CD8-positive, alpha-beta memory T cell (primary cell): ENCODE data around the gene PDZD2. TPM values are rescaled to one million over a fixed set of nuclear protein-coding genes. Genes with fewer than 3 reads are reported as not detected.

Experiments
- CTCF ChIA-PET: fragments of 350-600 bp; sonication (Branson Sonifier 250); formaldehyde crosslinking; loops from one replicate; lab custom pipeline; 2021; ENCODE audit warnings: antibody characterized with exemption; lab: Charles Lee
- POLR2A ChIA-PET: fragments of 350-600 bp; sonication (Branson Sonifier 250); formaldehyde crosslinking; loops from one replicate; lab custom pipeline; 2021; ENCODE audit warnings: antibody characterized with exemption; lab: Charles Lee
- DNase-seq, 5 donors: peaks; one replicate each; pipeline versions ENCODE4 v3.0.0 to v3.0.0-alpha.2; 2020 to 2022; ENCODE audit warnings: mixed read lengths in 1 of 5
- H3K27ac ChIP-seq: one replicate; pipeline ENCODE4 v1.7.0; 2013; ENCODE audit warnings: low read depth, mild to moderate bottlenecking, low read length, moderate library complexity
- H3K27me3 ChIP-seq: 2 replicates; pipeline ENCODE4 v1.7.0; 2013; ENCODE audit warnings: low read length, mild to moderate bottlenecking; ENCODE audit not compliant: insufficient read depth, poor library complexity, severe bottlenecking
- H3K36me3 ChIP-seq: 2 replicates; pipeline ENCODE4 v1.7.0; 2013; ENCODE audit warnings: mild to moderate bottlenecking, low read length, moderate library complexity; ENCODE audit not compliant: insufficient read depth
- H3K4me1 ChIP-seq: 2 replicates; pipeline ENCODE4 v1.7.0; 2013; ENCODE audit warnings: mild to moderate bottlenecking, low read length, moderate library complexity; ENCODE audit not compliant: insufficient read depth
- H3K4me3 ChIP-seq: 2 replicates; pipeline ENCODE4 v1.7.0; 2013; ENCODE audit warnings: mild to moderate bottlenecking, low read length
- H3K9me3 ChIP-seq: 2 replicates; pipeline ENCODE4 v1.7.0; 2013; ENCODE audit warnings: mild to moderate bottlenecking, low read length
- H3K27ac Mint-ChIP-seq, 8 donors: one replicate each; pipeline ENCODE4 v1.8.0; 2020 to 2021; ENCODE audit warnings: mixed read lengths in 8 of 8, mild to moderate bottlenecking in 6 of 8, inconsistent platforms in 3 of 8, moderate library complexity in 3 of 8
- H3K27me3 Mint-ChIP-seq, 2 donors: one replicate each; pipeline ENCODE4 v1.8.0; 2020 to 2021; ENCODE audit warnings: mixed read lengths in 2 of 2, mild to moderate bottlenecking in 1 of 2, moderate library complexity in 1 of 2
- H3K36me3 Mint-ChIP-seq, 3 donors: one replicate each; pipeline ENCODE4 v1.8.0; 2020 to 2021; ENCODE audit warnings: mixed read lengths in 3 of 3, inconsistent platforms in 1 of 3, mild to moderate bottlenecking in 1 of 3
- H3K4me1 Mint-ChIP-seq, 3 donors: one replicate each; pipeline ENCODE4 v1.8.0; 2020 to 2021; ENCODE audit warnings: mixed read lengths in 3 of 3, inconsistent platforms in 1 of 3, mild to moderate bottlenecking in 1 of 3
- H3K4me3 Mint-ChIP-seq, 7 donors: one replicate each; pipeline ENCODE4 v1.8.0; 2020 to 2021; ENCODE audit warnings: mixed read lengths in 7 of 7, mild to moderate bottlenecking in 6 of 7, moderate library complexity in 4 of 7, inconsistent platforms in 2 of 7
- H3K9me3 Mint-ChIP-seq, 5 donors: one replicate each; pipeline ENCODE4 v1.8.0; 2020 to 2022; ENCODE audit warnings: mixed read lengths in 5 of 5, mild to moderate bottlenecking in 3 of 5, moderate library complexity in 2 of 5, inconsistent platforms in 1 of 5
- polyA plus RNA-seq: library from polyadenylated mRNA; unstranded; fragments of 300-500 nt; fragmentation: Illumina TruSeq; gene quantifications from one replicate; pipeline ENCODE4 v1.2.3, GENCODE V29; 2021
- total RNA-seq, 2 experiments: library from RNA; stranded (reverse); gene quantifications; one replicate each; pipeline ENCODE4 v1.2.3, GENCODE V29; 2021

Gene PDZD2
- total and polyA plus RNA-seq, 3 experiments from 2014 or later, result 0.15 to 0.40 (median 0.27) TPM

DNA sequence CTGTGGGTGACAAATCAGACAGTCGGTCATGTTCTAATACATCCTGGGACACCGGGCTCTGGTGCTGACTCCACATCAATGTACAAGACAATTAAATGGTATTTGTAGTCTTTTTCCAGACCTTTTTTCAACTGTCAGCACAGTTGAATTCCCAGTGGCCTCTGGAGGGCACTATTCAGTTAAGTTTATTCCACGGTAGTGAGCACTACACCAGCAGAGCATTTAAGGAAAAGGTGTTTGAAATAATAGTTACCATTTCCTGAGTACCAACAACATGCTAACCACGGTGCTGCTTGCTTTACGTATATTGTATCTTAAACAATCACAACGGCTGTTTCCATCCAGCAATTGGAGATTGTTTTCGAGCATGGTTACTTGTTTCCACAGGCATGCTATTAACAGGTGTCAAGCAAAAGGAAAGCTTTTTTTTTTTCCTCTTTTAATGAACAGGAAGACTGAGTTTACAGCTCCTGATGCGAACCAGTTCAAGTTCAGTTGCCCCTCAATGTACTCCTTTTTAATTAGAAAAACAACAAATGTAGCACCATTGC is 186.7 kb downstream of the PDZD2 start:
- DNase-seq, result peak in 1 of 5 donors; percentile 55
- H3K9me3 Mint-ChIP-seq, result peaks cover 4 to 16% (median 12%) of the 10 kb centered on the region in 5 donors

DNA sequence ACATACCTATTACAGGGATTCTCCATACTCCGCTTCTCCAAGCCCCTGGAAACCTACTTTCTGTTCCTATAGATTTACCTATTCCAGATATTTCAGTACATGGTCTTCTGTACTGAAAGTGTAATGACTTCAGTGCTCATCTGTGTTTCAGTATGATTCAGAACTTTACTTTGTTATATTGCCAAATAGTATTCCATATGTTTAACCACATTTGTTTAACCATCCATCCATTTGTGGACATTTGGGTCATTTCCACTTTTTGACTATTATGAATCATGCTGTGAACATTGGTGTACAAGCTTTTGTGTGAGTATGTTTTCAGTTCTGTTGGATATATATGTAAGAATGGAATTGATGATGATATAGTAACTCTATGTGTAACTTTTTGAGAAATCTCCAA is 188.9 kb downstream of the PDZD2 start:
- Histone ChIP-seq H3K9me3 (no peaks in the 10 kb centered on the region), H3K4me1 (no peaks in the 10 kb centered on the region), H3K36me3 (no peaks in the 10 kb centered on the region), H3K27ac (no peak overlapping the region), H3K4me3 (no peak overlapping the region), H3K27me3 (no peaks in the 10 kb centered on the region)
- Mint-ChIP-seq H3K27ac (no peak overlapping the region), H3K4me1 (peaks cover 0 to 2% (median 0%) of the 10 kb centered on the region in 3 donors), H3K9me3 (peaks cover 4 to 16% (median 13%) of the 10 kb centered on the region in 5 donors), H3K36me3 (no peaks in the 10 kb centered on the region), H3K27me3 (peaks cover 4 to 35% of the 10 kb centered on the region in 2 donors), H3K4me3 (no peak overlapping the region)
- ChIA-PET CTCF (no interaction called here), POLR2A (no interaction called here)
- DNase-seq, result no peak

More for the DNA sequence above, 186.7 kb downstream of the PDZD2 start:
- ChIA-PET CTCF (interaction anchor here (1.2 kb wide), 1 partner anchor 10 kb away, joined by 3 read pairs; no protein-coding TSS in a partner anchor), POLR2A (no interaction called here)
- no peak overlapping the region for H3K4me3 ChIP-seq
- H3K36me3 ChIP-seq, result no peaks in the 10 kb centered on the region
- no peak overlapping the region for H3K27ac ChIP-seq
- no peaks in the 10 kb centered on the region for H3K4me1 ChIP-seq
- no peaks in the 10 kb centered on the region for H3K9me3 ChIP-seq
- H3K27ac Mint-ChIP-seq, result no peak overlapping the region
- no peaks in the 10 kb centered on the region for H3K27me3 ChIP-seq
- H3K36me3 Mint-ChIP-seq, result no peaks in the 10 kb centered on the region
- H3K4me1 Mint-ChIP-seq, result peaks cover 0 to 2% (median 0%) of the 10 kb centered on the region in 3 donors
- H3K4me3 Mint-ChIP-seq, result no peak overlapping the region
- H3K27me3 Mint-ChIP-seq, result peaks cover 4 to 27% of the 10 kb centered on the region in 2 donors

DNA sequence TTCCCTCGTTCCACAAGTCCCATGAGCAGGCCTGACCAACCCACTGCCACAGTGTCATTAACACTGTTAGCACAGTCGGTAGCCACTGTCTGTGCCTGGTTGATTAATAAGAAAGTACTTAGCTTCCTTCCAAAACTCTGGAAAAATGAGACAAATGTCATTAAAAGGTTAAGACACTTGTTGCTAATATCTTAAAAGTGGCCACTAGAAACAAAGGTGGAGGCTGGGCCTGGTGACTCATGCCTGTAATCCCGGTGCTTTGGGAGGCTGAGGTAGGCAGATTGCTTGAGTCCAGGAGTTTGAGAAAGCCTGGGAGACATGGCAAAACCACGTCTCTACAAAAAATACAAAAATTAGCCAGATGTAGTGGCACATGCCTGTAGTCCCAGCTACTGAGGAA is 194.0 kb downstream of the PDZD2 start:
- Mint-ChIP-seq H3K4me1 (no peaks in the 10 kb centered on the region), H3K36me3 (no peaks in the 10 kb centered on the region), H3K27me3 (peaks cover 4 to 14% of the 10 kb centered on the region in 2 donors), H3K4me3 (no peak overlapping the region), H3K27ac (no peak overlapping the region), H3K9me3 (peaks cover 4 to 12% (median 11%) of the 10 kb centered on the region in 5 donors)
- ChIA-PET CTCF (no interaction called here), POLR2A (no interaction called here)
- Histone ChIP-seq H3K36me3 (no peaks in the 10 kb centered on the region), H3K9me3 (no peaks in the 10 kb centered on the region), H3K4me1 (no peaks in the 10 kb centered on the region), H3K27me3 (no peaks in the 10 kb centered on the region), H3K27ac (no peak overlapping the region), H3K4me3 (no peak overlapping the region)
- no peak for DNase-seq

DNA sequence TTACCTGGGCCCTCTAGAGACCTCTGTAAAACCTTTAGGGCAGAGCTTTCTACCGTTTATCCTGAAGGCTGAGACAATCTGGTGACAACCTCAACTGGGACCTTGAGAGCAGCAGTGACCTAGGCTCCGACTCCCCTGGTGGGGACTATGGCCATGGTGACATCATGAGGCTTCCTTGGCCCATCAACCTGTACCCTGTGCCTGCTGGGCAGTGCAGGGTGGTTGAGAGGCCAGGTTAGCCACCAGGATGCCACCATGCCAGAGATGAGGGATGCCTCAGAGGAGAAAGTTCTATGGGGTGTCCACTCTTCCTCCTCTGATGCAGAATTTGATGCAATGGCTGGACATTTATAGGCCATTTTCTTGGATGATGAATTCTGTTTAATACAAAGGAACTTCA is 194.8 kb downstream of the PDZD2 start:
- Mint-ChIP-seq H3K4me3 (no peak overlapping the region), H3K9me3 (peaks cover 0 to 7% (median 5%) of the 10 kb centered on the region in 5 donors), H3K27me3 (peaks cover 4 to 10% of the 10 kb centered on the region in 2 donors), H3K27ac (no peak overlapping the region), H3K4me1 (no peaks in the 10 kb centered on the region), H3K36me3 (no peaks in the 10 kb centered on the region)
- ChIA-PET POLR2A (no interaction called here), CTCF (no interaction called here)
- Histone ChIP-seq H3K27ac (no peak overlapping the region), H3K9me3 (no peaks in the 10 kb centered on the region), H3K4me3 (no peak overlapping the region), H3K4me1 (no peaks in the 10 kb centered on the region), H3K36me3 (no peaks in the 10 kb centered on the region), H3K27me3 (no peaks in the 10 kb centered on the region)
- DNase-seq, result no peak

DNA sequence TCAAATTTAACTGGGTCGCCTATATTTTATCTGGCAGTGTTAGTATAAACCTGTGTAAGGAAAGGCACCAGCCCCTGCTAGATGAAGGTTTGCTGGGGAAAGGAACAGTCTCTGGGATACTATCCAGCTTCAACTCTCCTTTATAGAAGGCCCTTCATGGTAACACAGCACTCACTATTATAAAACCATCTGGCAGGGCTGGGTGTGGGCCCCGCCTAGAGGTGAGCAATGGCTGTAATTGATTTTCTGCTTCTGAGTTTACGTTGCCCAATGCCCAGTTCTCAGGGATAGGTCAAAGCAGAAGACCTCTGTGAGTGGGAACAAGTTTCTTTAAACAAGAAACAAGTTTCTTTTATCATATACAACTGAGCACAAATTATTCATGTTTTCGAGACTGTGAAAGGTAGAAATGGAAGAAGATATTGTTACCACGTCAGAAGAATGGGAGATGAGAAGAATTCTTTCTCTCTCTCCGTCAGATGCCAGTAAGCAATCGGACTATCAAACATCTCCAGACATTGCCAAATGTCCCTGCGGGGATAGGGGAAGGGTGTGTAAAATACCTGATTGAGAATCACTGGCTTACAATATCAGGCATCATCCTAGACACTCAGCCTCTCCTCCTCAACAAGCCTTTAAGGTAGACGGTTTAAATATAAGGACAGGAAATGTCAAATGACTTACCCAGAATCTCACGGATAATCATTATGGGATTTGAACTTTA is 205.9 kb downstream of the PDZD2 start:
- ChIA-PET CTCF (no interaction called here), POLR2A (no interaction called here)
- Mint-ChIP-seq H3K4me1 (no peaks in the 10 kb centered on the region), H3K36me3 (no peaks in the 10 kb centered on the region), H3K27me3 (peaks cover 3 to 8% of the 10 kb centered on the region in 2 donors), H3K9me3 (no peaks in the 10 kb centered on the region), H3K4me3 (no peak overlapping the region), H3K27ac (no peak overlapping the region)
- Histone ChIP-seq H3K36me3 (no peaks in the 10 kb centered on the region), H3K4me1 (no peaks in the 10 kb centered on the region), H3K27me3 (no peaks in the 10 kb centered on the region), H3K4me3 (no peak overlapping the region), H3K27ac (no peak overlapping the region), H3K9me3 (no peaks in the 10 kb centered on the region)
- no peak for DNase-seq

DNA sequence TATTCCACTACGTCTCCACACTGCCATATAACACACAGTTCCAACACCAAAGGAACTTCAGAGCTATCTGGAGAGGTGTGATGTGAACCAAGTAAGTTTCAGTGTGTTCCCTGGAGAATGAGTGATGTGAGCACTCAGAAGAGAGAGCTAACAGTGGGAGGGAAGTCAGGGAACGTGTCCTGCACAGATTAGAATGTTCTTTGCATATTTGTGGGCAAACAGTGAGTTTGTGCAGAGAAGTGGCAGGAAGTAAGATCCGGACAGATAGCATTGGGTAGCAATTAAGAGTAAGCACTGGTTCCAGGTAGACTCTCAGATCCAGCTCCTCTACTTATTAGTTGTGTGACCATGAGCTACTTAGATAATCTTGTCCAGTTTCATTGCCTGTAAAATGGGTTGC is 206.4 kb downstream of the PDZD2 start:
- Mint-ChIP-seq H3K27ac (no peak overlapping the region), H3K4me3 (no peak overlapping the region), H3K4me1 (no peaks in the 10 kb centered on the region), H3K27me3 (peaks cover 3 to 8% of the 10 kb centered on the region in 2 donors), H3K9me3 (no peaks in the 10 kb centered on the region), H3K36me3 (no peaks in the 10 kb centered on the region)
- Histone ChIP-seq H3K27ac (no peak overlapping the region), H3K4me1 (no peaks in the 10 kb centered on the region), H3K27me3 (no peaks in the 10 kb centered on the region), H3K4me3 (no peak overlapping the region), H3K9me3 (no peaks in the 10 kb centered on the region), H3K36me3 (no peaks in the 10 kb centered on the region)
- CTCF ChIA-PET, result no interaction called here
- no peak for DNase-seq
- POLR2A ChIA-PET, result no interaction called here

DNA sequence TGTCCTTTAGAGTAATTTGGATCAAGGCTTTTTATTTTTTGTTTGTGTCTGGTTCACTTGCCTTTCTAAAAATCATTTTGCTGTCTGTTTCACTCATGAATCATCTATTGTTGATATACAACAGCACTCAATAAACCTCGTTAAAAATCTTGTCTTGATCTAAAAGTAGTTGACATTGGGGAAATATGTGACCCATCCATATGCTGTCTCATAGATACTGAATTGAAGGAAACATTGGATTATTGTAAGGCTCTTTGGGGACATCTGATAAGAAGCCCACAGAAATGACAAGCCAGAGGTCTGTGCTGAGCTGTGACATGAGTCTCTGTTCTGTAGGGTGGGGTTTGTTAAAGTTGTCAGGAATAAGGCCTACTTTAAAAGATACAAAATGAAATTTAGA is 208.0 kb downstream of the PDZD2 start:
- Histone ChIP-seq H3K27me3 (no peaks in the 10 kb centered on the region), H3K9me3 (no peaks in the 10 kb centered on the region), H3K27ac (no peak overlapping the region), H3K4me1 (no peaks in the 10 kb centered on the region), H3K36me3 (no peaks in the 10 kb centered on the region), H3K4me3 (no peak overlapping the region)
- H3K4me3 Mint-ChIP-seq, result no peak overlapping the region
- H3K4me1 Mint-ChIP-seq, result no peaks in the 10 kb centered on the region
- no peaks in the 10 kb centered on the region for H3K9me3 Mint-ChIP-seq
- no peak for DNase-seq
- H3K36me3 Mint-ChIP-seq, result no peaks in the 10 kb centered on the region
- ChIA-PET CTCF (no interaction called here), POLR2A (no interaction called here)
- no peak overlapping the region for H3K27ac Mint-ChIP-seq
- peaks cover 3 to 17% of the 10 kb centered on the region in 2 donors for H3K27me3 Mint-ChIP-seq

DNA sequence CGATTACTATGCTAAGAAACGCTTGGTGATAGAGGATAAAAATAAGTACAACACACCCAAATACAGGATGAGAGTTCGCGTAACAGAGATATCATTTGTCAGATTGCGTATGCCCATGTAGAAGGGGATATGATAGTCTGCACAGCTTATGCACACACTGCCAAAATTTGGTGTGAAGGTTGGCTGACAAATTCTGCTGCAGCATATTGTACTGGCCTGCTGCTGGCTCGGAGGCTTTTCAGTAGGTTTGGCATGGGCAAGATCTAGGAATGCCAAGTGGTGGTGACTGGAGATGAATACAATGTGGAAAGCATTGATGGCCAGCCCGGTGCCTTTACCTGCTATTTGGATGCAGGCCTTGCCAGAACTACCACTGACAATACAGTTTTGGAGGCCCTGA is 208.4 kb downstream of the PDZD2 start:
- Histone ChIP-seq H3K4me3 (no peak overlapping the region), H3K4me1 (no peaks in the 10 kb centered on the region), H3K27me3 (no peaks in the 10 kb centered on the region), H3K27ac (no peak overlapping the region), H3K36me3 (no peaks in the 10 kb centered on the region), H3K9me3 (no peaks in the 10 kb centered on the region)
- Mint-ChIP-seq H3K27me3 (peaks cover 3 to 17% of the 10 kb centered on the region in 2 donors), H3K9me3 (no peaks in the 10 kb centered on the region), H3K27ac (no peak overlapping the region), H3K4me1 (no peaks in the 10 kb centered on the region), H3K4me3 (no peak overlapping the region), H3K36me3 (no peaks in the 10 kb centered on the region)
- ChIA-PET POLR2A (no interaction called here), CTCF (no interaction called here)
- no peak for DNase-seq
